HG03432 (cell line): ENCODE data around the gene OR2AG2.
"Not testable (repeated sequence)": the region's sequence is repeated elsewhere in the genome, so short reads cannot be mapped to it uniquely, and the experiment has no call there.

Source experiments
- ATAC-seq: cut with Tn5 transposase; IDR thresholded peaks from one replicate; pipeline ENCODE4 v1.9.1; 2021; ENCODE audit warnings: mild to moderate bottlenecking, moderate library complexity; ENCODE audit not compliant: unreplicated experiment

OR2AG2 gene, protein sequence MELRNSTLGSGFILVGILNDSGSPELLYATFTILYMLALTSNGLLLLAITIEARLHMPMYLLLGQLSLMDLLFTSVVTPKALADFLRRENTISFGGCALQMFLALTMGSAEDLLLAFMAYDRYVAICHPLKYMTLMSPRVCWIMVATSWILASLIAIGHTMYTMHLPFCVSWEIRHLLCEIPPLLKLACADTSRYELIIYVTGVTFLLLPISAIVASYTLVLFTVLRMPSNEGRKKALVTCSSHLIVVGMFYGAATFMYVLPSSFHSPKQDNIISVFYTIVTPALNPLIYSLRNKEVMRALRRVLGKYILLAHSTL

GRCh38 chr11:6771926-6772893, at the start of gene OR2AG2:
TSS of gene OR2AG2 (minus strand) at chr11:6771976. CDS start at chr11:6768957, 3,019 bp downstream.
- ATAC-seq = peak; percentile 92

DNA sequence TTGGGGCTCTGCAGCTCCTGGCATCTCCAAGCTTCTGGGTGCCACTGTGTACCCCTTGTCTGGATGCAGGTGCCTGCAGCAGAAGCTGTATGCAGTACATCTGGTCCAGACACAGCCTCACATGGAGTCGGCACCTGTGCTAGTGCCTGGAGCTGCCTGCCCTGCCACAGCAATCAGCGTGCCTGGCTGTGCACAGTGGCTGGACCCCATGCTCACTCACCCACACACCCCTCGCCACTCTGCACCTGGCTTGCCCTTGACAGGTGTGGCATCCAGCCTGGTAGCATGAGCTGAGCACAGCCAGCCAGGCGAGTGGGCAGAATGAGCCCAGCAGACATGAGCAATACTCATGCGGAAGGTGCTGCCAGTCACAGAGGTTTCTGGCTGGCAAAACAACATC, 47.2 kb upstream of the OR2AG2 start:
- ATAC-seq = no peak

- no peak for ATAC-seq
Measured at GRCh38 chr11:6817694-6818093, 45.9 kb upstream of the OR2AG2 start.

DNA sequence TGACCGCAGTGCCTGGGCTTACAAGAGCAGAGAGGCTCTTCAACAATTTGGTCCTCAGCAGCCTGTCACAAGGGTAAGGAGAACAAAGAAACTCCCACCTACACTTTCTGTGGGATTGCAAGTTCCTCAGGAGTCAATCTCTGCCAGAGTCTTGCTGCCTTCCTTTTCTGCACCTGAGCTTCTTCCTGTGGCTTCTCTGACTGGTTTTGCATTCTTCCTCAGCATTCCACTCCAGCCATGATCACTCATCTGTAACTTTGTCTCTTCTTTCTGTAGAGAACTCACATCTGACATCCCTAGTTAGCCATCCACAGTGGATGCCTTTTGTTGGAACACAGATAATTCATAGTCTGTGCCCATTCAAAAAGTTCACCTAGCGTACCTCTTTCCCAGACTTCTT, 41.9 kb upstream of the OR2AG2 start:
- no peak for ATAC-seq

GRCh38 chr11:6812390-6813005, 40.7 kb upstream of the OR2AG2 start:
- peak; percentile 90 for ATAC-seq

DNA sequence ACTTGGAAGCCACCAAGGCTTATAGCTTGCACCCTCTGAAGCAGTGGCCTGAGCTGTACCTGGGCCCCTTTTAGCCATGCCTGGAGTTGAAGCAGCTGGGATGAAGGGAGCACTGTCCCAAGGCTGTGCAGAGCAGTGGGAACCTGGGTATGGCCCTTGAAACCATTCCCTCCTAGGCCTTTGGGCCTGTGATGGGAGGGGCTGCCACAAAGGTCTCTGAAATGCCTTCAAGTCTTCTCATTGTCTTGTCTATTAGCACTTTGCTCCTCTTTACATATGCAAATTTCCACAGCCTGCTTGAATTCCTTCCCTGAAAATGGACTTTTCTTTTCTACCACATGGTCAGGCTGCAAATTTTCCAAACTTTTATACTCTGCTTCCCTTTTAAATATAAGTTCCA, 29.3 kb upstream of the OR2AG2 start:
- not testable (repeated sequence) for ATAC-seq

DNA sequence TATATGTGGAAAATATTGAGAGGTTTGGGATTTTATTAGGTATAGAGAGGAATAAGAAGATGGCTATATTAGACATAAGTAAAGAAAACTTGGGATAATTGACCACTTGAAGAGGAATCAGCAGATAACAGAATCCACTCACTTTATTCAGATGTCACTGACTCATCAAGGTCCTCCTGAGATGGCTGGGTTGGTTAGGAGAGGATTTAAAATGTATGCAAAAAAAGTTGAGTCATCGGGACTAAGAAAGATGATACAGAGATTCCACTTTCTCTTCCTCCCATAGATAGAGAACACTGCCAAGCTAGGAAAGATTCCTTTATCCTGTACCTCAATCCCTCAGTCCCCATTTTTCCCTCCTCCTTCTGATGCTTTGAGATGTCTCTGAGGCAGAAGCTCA, 27.6 kb upstream of the OR2AG2 start, which contains the start of gene OR6A2:
TSS of gene OR6A2 (minus strand) at position 288 of the 400 bp plus-strand sequence. CDS start 3,981 bp downstream, outside the sequence.
- no peak for ATAC-seq

DNA sequence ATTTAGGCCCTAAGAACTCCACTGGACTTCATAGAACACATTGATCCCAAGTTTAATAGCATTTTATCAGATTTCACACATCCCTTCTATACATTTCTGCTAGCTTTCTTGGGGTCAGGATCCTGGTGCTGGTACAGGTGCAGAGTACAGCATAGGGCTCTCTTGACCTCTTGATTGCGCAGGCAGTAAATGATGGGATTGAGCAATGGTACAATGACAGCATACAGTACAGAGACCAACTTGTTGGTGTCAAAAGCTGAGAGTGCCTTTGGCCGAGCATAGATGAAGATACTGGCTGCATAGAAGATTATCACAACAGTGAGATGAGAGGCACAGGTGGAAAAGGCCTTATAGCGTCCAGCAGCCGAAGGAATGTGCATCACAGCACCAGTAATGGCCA, 22.9 kb upstream of the OR2AG2 start:
- ATAC-seq = no peak

DNA sequence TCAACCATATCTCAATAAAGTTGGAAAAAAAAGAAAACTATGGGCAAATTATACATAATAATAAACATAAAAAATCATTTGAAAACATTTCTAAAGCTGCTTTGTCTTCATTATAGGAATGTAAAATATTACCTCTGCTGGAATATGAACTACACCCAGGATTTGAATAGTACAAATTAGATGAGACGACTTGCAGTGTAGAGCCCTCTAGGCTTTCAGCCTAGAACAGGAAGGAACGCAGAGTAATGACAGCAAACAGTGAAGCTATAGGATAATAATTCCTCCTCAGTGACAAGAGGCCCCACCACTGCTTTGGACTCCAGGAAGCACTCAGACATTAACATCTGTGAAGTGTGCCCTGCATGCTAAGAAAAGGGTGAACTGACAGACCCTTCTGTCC, 18.8 kb upstream of the OR2AG2 start:
- no peak for ATAC-seq

DNA sequence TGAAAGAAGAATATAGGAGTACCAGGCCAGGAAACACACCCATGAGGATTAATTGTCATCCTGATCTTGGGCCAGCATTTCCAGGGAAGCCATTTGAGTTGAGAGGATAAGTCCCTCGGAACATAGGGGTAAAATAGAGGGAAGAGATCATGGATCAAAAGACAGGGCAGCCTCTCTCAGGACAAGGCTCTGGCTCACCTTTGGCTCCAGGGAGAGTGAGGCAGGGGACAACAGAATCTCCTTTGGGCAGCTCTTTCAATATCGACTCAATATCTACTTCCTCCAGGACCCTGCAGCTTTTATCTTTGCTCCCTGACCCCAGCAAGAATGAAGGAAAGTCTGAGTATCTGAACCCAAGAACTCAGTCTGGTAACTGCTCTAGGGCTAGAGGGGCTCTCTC, 10.9 kb upstream of the OR2AG2 start, which contains the start of gene OR2AG1:
TSS of gene OR2AG1 (plus strand) at position 301 of the 400 bp plus-strand sequence. CDS start 2,018 bp downstream, outside the sequence.
- ATAC-seq = no peak

- ATAC-seq = no peak
Measured at GRCh38 chr11:6780829-6781228, 9.1 kb upstream of the OR2AG2 start.

- no peak for ATAC-seq
Measured at GRCh38 chr11:6778518-6778917, 6.7 kb upstream of the OR2AG2 start.

DNA sequence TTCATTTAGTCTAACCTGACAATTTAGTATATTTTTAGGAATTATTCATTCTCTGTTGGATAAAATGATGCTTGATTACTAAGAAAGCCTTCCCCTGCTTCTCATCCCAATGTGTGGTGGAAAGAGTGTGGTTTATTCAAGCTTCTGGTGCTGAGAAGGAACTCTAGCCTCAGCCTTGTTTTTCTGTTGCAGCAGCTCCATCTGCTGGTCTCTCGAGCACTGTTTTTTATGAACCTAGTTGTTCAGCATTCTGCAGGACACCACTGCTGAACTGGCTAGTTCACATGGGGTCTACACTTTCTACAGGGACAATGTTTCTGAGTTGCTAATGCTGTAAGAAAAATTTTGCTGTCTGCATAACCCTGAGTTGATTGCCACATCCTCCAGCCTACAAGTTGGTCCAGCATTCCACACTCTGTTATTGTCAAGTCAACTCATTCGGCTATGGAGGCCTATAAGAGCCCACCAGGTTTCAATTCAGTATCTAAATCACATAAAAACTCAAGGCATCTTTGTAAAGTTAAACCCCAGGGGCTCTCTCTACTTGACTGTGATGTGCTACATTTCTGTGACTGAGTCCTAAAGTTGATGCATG, 14.3 kb downstream of the OR2AG2 start:
- ATAC-seq = peak; percentile 77

GRCh38 chr11:6755953-6756347, 15.8 kb downstream of the OR2AG2 start:
- no peak for ATAC-seq

DNA sequence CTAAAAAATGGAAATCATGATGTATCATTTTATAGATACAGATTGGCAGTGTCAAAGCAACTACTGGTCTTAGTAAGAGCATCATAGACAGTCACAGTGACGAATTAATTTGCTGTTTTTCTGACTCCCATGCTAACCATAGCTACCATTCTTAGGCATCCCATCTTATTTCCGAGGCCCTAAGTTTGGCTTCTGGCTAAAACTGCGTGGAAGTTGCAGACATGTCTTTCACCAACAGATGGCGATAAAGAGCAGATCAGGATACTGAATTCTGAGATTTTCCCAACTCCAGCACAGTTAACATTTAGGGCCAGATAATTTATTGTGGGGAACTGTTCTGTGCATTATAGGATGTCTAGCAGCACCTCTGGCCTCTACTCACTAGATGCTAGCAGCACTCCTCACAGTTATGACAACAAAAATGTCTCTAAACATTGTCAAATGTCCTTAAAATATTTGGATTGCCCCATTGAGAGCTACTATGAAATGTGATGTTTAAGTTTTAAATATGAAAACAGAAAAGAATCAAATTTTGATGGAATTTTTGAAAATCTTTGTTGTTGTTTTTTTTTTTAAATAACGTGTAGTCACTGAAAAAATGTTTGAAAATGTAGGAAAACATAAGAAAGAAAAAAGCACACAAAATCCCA, 16.3 kb downstream of the OR2AG2 start:
- ATAC-seq = peak; percentile 56

GRCh38 chr11:6747097-6747668, 24.6 kb downstream of the OR2AG2 start:
- no peak for ATAC-seq

DNA sequence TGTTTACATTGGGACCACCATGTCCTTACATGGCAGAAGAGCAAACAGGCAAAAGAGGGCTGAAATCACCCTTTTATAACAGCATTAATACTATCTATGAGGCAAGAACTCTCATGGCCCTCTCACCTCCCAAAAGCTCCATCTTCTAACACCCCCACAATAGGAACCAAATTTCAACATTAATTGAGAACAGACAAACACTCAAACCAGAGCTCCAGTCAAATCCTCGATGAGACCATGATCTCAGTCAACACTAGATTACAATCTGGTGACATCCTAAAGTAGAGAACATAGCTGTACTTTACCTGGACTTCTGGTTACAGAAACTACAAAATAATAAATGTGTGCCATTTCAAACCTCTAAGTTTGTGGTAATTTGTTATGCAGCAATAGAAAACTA, 25.1 kb downstream of the OR2AG2 start:
- no peak for ATAC-seq

- peak; percentile 87 for ATAC-seq
Measured at GRCh38 chr11:6746086-6746618, 25.6 kb downstream of the OR2AG2 start.

DNA sequence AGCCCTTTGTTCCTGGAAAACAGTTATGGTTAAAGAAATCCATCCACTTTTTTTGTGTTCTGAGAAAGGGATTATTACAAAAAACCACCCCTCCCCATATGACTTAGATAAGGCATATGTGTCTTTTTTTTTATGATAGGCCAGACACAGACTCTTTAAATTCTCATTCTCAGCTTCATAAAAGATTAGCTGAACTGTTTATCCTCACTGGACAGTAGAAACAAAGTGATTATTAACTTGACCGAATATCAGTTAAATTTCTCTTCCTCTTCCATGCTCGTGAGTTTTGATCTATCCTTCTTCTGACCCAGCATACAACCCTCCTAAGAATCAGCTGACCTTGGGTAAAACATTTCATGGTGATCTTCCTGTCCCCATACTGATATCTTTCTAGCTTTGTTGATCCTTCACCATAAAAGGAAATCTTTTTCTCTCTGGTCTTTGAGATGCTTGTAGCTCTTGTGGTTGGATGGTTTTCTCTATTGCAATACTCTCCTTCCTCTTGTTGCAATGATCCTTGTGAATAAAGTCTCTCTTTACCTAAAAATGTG, 26.2 kb downstream of the OR2AG2 start:
- ATAC-seq = peak; percentile 61
